Middle frontal gyrus (tissue), 1 donor: ENCODE data around the gene PHACTR4.
"Not testable (repeated sequence)": the region's sequence is repeated elsewhere in the genome, so short reads cannot be mapped to it uniquely, and the experiment has no call there.

ENCODE experiments used
- DNase-seq: peaks from one replicate; pipeline ENCODE4 v3.0.0-alpha.2; 2015; ENCODE audit warnings: low spot score; ENCODE audit errors: extremely low spot score

Gene PHACTR4

GRCh38 chr1:28370239-28371009 lies 884 bp downstream of the PHACTR4 start:
- no peak for DNase-seq

- no peak for DNase-seq
Measured at GRCh38 chr1:28371010-28371377, 1.5 kb downstream of the PHACTR4 start.

GRCh38 chr1:28373450-28373849 lies 3.9 kb downstream of the PHACTR4 start:
- not testable (repeated sequence) for DNase-seq

GRCh38 chr1:28374297-28374696 lies 4.8 kb downstream of the PHACTR4 start:
- DNase-seq, result no peak

- not testable (repeated sequence) for DNase-seq
Measured at GRCh38 chr1:28375598-28375997, 6.1 kb downstream of the PHACTR4 start.

GRCh38 chr1:28376195-28376594 lies 6.7 kb downstream of the PHACTR4 start:
- DNase-seq, result not testable (repeated sequence)

- DNase-seq, result no peak
Measured at GRCh38 chr1:28378906-28379305, 9.4 kb downstream of the PHACTR4 start.

GRCh38 chr1:28380394-28380793 lies 10.9 kb downstream of the PHACTR4 start:
- no peak for DNase-seq

- not testable (repeated sequence) for DNase-seq
Measured at GRCh38 chr1:28383785-28384184, 14.2 kb downstream of the PHACTR4 start.

GRCh38 chr1:28392027-28392652 lies 22.6 kb downstream of the PHACTR4 start:
- DNase-seq, result no peak

- DNase-seq, result no peak
Measured at GRCh38 chr1:28394136-28394535, 24.6 kb downstream of the PHACTR4 start.

GRCh38 chr1:28395181-28395580 lies 25.6 kb downstream of the PHACTR4 start:
- no peak for DNase-seq

GRCh38 chr1:28401760-28402159 lies 32.2 kb downstream of the PHACTR4 start:
- no peak for DNase-seq

- no peak for DNase-seq
Measured at GRCh38 chr1:28409090-28409489, 39.5 kb downstream of the PHACTR4 start.

- no peak for DNase-seq
Measured at GRCh38 chr1:28411656-28412055, 42.1 kb downstream of the PHACTR4 start.

- DNase-seq, result no peak
Measured at GRCh38 chr1:28412731-28413130, 43.2 kb downstream of the PHACTR4 start.

GRCh38 chr1:28416509-28417194 lies 47.1 kb downstream of the PHACTR4 start:
- no peak for DNase-seq

- no peak for DNase-seq
Measured at GRCh38 chr1:28417441-28417922, 47.9 kb downstream of the PHACTR4 start.

GRCh38 chr1:28417926-28418637 lies 48.5 kb downstream of the PHACTR4 start:
- no peak for DNase-seq

- no peak for DNase-seq
Measured at GRCh38 chr1:28421744-28422143, 52.2 kb downstream of the PHACTR4 start.

GRCh38 chr1:28426831-28427230 lies 57.3 kb downstream of the PHACTR4 start:
- no peak for DNase-seq

GRCh38 chr1:28428012-28428411 lies 58.5 kb downstream of the PHACTR4 start:
- no peak for DNase-seq
